ENCODE results near the gene BPIFB4.

BPIFB4 gene

GRCh38 chr20:33062105-33062824 lies 17.2 kb upstream of the BPIFB4 start:
- DNase-seq: no peak

- DNase-seq: no peak
These were observed 16.7 kb upstream of the BPIFB4 start for GRCh38 chr20:33062825-33063149.

GRCh38 chr20:33063271-33063670 lies 16.2 kb upstream of the BPIFB4 start:
- DNase-seq: no peak

GRCh38 chr20:33064572-33065287 lies 14.7 kb upstream of the BPIFB4 start:
- DNase-seq: no peak

GRCh38 chr20:33065785-33066184 lies 13.7 kb upstream of the BPIFB4 start:
- DNase-seq: no peak

GRCh38 chr20:33067806-33068205 lies 11.6 kb upstream of the BPIFB4 start:
- DNase-seq: no peak

GRCh38 chr20:33068251-33068939 lies 11.0 kb upstream of the BPIFB4 start:
- DNase-seq: no peak

GRCh38 chr20:33069673-33070072 lies 9.8 kb upstream of the BPIFB4 start:
- DNase-seq: no peak

- no peak for DNase-seq
These were observed 9.1 kb upstream of the BPIFB4 start for GRCh38 chr20:33070111-33071053.

- DNase-seq: no peak
These were observed 8.2 kb upstream of the BPIFB4 start for GRCh38 chr20:33071198-33071597.

GRCh38 chr20:33072362-33072761 lies 7.1 kb upstream of the BPIFB4 start:
- no peak for DNase-seq

- no peak for DNase-seq
These were observed 6.6 kb upstream of the BPIFB4 start for GRCh38 chr20:33072813-33073212.

- no peak for DNase-seq
These were observed 4.8 kb upstream of the BPIFB4 start for GRCh38 chr20:33074675-33075074.

- no peak for DNase-seq
These were observed 4.2 kb upstream of the BPIFB4 start for GRCh38 chr20:33075281-33075680.

GRCh38 chr20:33076662-33077372 lies 2.6 kb upstream of the BPIFB4 start:
- DNase-seq: no peak

- no peak for DNase-seq
These were observed 2.1 kb downstream of the BPIFB4 start for GRCh38 chr20:33081411-33082154.

- DNase-seq: no peak
These were observed 3.1 kb downstream of the BPIFB4 start for GRCh38 chr20:33082546-33082945.

- no peak for DNase-seq
These were observed 4.3 kb downstream of the BPIFB4 start for GRCh38 chr20:33083544-33084340.

GRCh38 chr20:33084722-33085121 lies 5.3 kb downstream of the BPIFB4 start:
- DNase-seq: no peak

- DNase-seq: no peak
These were observed 6.7 kb downstream of the BPIFB4 start for GRCh38 chr20:33086052-33086722.
